HG02759 (cell line): ENCODE measurements around the gene DMD.
A peak's percentile ranks its signal among the peaks of the same experiment; 100 is the strongest.

ENCODE experiments used
- ATAC-seq: cut with Tn5 transposase; IDR thresholded peaks from one replicate; pipeline ENCODE4 v1.9.1; 2021; ENCODE audit warnings: mild to moderate bottlenecking, moderate library complexity; ENCODE audit not compliant: unreplicated experiment

DMD gene

DNA sequence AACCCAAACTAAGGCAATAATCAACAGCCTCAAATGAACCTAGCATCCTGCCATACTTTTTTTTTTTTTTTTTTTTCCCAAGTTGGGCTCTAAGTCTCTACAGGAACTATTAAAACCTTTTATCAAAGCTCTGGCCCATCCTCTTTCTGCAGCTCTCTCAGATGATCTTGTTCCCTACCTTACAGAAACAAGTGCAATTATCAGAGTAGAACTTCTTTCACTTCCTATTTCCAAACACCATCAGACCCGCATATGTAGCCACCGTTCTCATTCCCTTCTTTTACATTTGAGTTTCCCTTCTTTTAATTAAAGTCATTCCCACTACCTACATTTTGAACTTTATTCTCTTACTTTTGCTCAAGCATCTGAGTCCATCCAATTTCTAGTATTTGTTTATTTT is 690.6 kb downstream of the DMD start:
- no peak for ATAC-seq

DNA sequence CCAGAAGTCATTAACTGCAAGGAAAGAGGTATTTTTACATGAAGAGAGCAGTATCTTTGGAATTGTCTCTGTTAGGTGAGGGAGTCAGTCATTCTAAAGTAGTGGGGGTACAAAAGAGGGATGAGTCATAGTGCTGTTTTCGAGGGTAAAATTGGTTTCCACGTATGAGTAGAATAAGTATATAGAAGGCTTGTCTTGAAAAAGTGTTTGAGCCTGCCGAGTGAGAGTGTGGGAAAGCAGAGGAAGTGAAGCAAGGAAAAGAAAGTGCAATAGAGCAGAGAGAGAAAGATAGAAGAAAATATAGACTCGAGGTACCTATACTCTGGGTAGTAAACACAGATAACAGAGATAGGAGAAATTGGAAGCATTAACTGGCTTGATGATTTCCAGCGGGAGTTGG is 696.4 kb downstream of the DMD start:
- ATAC-seq: peak; percentile 97

DNA sequence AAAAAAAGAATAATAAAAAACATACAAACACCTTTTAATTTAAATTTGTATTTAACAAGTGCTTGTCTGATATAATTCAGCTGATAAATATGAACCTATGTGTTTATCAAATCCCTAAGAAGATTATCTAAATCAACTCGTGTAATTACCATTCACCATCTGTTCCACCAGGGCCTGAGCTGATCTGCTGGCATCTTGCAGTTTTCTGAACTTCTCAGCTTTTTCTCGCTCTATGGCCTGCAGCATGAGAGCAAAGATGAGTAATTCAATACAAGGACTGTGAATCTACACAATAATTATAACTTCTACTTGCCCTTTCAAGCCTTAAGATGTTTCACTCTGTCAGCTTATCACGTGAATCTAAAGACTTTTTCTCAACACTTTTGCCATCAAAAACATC is 709.7 kb downstream of the DMD start:
- ATAC-seq: no peak

DNA sequence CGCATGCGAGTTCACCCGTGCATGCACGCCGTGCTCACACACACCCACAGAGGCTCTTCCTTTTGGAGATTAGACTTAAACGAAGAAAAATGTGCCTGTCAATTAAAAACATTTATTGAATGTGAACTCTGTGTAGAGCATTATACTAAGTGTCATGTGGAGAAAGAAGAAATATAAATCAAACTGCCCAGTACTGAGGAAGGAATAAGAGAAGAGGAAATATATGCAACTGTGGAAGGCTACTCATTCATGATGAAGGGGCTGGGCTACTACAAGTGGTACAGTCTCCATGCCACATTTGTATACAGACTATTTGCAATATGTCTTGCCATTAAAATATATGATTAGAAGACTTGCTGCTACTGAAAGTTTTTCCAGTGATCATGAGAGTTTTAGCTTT is 714.7 kb downstream of the DMD start:
- ATAC-seq: no peak

DNA sequence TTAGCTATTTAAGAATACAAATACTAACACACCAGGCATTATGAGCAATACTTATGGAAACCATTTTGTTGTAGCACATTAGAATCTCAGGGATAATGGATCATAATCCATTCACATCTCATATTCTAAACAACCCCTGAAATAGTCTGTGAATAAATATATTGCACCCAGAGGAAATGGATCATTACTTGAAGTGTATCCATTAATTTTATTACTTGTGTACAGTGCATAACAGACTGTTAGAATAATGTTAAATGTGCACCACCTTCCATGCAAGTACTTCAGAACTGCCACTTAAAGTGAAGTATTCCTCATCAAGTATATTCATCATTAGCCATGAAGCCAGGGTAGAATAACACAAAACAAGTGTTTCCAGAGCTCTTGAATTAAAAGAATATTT is 715.5 kb downstream of the DMD start:
- no peak for ATAC-seq

DNA sequence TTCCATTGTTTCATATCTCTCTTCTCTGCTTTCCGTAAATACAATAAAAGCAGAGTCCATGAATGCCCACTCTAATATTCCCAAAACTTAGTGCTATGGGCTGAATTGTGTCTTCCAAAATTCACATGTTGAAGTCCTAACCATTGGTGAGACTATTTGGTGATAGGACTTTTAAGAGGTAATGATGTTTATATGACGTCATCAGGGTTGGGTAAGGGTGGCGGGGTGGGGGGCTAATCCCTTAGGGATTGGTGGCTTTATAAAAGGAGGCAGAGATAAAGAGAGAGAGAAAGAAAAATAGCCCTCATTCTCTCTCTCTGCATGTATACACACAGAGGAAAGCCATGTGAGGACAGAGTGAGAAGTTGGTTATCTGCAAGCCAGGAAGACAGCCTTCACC is 722.2 kb downstream of the DMD start:
- no peak for ATAC-seq

DNA sequence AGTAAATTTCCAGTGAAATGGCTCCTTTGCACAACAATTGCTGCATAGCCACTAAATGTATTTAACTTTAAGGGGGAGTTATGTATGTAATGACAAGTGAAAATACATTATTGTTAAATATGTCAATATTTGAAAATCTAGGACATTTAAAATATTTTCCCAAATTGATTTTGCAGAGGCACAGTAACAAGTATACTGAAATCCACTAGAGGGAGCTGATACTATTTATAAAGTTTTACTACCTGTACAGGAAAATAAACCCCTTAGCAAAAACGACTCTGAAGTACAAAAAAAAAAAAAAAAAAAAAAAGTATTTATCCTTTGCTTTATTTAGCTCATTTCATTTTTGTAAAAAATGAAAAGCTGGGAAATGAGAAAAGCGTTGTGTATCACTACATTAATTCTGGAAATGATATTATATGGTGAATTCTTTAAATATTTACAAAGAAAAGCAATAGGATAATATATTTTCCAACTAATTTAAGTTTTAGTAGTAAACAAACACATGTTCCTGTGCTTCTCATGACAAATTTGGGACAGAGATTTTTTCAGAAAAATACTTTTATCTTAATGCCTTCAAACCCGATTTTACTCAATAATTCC is 727.7 kb downstream of the DMD start:
- no peak for ATAC-seq

DNA sequence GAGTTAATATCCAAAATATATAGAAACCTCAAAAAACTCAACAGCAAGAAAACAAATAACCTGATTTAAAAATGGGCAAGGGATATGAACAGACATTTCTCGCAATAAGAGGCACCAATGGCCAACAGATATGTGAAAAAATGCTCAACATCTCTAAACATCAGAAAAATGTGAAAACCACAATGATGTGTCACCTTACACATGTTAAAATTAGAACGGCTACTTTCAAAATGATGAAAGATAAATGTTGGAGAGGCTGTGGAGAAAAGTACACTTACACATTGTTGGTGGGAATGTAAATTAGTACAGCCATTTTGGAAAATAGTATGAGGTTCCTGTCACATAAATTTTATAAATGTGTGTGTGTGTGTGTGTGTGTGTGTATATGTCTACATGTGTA is 731.3 kb downstream of the DMD start:
- no peak for ATAC-seq

DNA sequence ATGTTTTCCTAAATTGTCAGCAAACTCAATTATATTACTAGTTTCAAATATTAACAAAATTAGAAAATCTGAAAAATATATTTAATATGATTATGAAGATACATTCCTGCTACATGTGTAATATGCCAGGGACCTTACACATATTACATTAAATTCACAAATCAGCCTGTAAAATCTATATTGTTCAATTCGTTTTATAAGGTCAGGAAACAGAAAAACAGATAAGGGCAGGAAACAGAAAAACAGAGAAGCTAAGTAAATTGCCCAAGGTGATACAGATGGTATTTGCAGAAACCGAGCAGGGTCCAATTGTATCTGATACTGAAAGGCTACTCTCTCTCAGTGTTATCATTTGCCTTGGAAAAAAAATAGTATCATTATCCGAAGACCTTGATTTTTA is 739.0 kb downstream of the DMD start:
- ATAC-seq: no peak

DNA sequence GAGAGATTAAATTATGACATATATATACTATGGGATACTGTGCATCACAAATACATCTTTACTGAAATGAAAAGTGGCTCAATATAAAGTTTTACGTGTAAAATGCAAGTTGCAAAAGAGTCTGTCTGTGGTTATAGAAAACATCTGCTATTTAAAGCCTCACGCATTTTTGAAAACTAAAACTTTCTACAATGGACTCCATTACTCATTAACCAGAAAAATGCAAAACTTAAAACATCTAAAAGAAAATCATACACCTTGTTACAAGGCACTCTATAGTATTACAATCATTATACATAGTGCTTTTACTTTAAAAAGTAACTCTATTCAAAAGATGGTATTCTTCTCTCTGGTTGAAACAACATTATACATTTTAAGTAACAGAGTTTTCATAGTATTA is 755.6 kb downstream of the DMD start:
- no peak for ATAC-seq

DNA sequence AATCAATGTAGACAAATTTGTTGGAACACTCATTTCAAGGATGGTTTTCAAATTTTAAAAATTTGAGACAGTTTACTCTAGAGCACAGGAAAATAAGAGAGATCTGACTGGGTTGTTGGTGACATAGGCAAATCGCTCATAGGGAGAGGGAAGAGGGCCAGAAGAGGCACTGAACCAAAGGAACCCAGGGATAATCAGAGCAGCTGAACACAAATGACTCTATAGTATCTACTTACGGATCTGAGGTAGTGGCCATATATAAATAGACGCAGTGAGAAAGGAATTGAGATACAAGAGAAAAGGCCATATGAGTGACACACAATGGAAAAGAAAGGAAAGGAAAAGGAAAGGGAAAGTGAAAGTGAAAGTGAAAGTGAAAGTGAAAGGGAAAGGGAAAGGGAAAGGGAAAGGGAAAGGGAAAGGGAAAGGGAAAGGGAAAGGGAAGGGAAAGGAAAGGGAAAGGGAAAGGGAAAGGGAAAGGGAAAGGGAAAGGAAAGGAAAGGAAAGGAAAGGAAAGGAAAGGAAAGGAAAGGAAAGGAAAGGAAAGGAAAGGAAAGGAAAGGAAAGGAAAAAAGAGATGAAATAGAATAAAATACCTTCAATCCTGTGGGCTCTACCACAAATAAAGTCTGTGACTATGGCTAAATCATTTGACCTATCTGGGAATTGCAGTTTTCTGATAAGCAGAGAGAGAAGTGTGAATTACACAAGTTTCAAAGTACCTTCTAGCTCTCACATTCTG is 759.2 kb downstream of the DMD start:
- no peak for ATAC-seq

DNA sequence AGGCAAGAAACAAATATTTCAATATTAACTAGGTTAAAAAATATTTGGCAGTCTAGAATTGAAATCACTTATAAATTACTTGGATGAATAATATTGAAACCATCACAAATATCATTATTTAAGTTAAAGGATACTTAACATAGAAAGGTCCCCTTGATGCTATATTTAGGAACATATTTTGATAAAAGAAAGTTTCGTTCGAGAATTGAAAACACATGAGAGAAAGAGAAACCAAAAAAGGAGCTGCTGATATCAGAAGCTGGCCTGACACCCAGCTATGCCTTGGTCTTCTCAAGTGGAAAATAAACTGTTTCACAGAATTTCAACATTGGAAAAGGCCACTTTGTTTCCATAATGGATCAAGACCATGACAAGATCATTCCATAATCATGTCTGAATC is 762.4 kb downstream of the DMD start:
- peak; percentile 58 for ATAC-seq

DNA sequence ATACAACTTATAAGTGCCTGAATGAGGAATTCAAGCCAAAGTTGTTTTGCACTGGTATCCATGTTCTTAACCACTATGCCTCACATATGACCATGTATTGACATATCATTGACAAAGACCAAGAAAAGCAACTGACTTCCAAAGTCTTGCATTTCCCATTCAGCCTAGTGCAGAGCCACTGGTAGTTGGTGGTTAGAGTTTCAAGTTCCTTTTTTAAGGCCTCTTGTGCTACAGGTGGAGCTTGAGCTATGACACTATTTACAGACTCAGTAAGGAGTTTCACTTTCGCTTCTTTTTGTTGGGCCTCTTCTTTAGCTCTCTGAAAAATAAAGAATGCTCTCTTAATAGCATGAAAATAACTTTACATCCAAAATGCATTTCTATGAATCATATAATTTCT is 763.0 kb downstream of the DMD start:
- ATAC-seq: peak; percentile 98

DNA sequence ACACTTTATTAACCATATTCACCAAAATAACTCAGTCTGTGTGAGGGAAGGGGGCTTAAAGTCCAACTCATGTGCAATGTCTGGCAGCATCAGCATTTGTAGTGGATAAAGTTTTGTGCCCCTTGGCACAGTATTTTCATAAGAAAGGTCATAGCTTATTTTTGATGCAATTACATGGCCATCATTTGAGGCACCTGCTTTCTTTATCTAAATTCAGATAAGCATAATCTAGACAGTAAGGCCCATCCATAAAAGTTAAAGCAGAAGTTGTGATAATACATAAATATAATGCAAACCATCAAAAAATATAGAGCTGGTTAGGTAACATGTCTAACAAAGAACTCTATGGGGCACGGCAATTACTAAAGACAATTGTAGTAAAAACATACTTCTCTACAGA is 763.7 kb downstream of the DMD start:
- no peak for ATAC-seq

DNA sequence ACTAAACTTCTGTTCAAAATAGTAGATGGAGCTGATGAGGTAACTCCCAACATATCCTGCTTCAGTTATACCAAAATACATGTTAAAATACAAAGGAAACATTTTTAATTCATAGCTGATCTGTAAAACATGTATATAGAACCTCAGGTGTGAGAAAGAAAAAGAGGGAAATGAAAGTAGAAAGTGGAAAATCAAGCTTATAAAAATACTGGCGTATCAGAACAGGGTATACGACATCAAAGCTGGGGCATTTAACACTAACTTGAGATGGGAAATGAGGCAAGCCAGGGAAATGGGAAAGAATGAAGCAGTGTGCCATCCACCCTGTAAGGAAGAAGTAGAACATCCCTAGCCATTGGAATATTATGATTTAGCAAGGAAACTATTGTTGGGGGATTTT is 767.5 kb downstream of the DMD start:
- no peak for ATAC-seq

DNA sequence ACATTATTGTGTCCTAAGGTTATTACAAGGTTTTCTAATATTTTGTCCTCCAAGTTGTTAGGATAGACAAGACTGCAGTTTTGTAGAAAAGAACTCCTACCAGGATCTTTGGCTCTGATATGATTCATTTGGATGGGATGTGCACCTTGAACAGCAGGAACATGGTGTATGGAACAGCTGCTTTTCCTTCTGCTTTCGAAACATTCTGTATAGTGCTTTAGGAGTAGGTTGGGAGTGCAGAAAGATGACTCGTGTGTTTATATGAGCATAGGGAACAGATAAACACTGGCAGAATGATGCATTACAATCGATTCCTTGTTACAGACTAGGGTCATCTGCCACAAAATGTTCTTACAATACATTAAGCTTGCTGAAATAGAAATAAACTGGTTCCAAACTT is 790.1 kb downstream of the DMD start:
- ATAC-seq: no peak

DNA sequence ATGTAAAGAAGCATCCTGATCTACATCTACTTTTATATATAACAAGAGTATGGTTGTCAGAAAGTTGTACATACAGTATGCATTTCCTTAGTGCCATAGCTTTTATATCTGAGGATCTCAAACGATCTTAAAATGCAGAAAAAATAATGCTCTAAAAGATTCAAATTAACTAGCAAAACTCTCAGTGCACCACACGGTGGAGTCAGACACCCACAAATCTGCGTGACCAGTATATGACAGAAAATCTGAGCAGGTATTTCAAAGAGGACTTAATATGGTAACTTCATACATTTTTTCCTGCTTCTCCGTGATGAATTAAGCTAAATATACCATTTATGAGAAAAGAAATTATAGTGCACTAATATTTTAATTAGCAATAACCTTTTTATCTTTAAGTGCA is 803.0 kb downstream of the DMD start:
- ATAC-seq: peak; percentile 56

DNA sequence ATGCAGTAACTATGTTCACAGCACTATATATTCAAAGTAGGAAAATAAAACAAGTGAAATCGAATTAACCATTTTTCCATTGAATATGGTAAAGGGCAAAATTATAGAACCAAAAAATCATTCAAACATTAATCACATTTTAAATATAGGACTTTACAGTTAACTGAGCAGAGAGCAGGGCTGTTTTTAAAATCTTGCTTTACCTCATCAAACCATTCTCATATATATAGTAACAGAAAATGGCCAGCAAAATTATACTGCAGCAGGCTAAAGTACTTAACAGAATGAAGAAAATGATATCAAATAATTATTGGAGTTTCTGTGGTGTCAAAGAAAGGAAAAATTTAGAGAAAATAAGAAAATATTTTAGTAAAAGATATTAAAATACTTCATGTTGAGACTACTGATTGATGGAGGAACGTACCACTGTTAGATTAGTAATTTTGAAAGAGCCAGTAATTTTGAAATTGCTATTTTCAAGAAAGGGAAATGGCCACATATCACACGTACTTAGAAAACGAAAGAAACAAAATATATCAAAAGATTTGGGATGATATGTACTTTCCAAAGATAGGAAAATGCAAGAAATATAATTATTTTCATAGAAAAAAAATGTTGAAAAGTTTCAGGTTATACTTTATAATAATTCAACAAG is 813.7 kb downstream of the DMD start:
- no peak for ATAC-seq

DNA sequence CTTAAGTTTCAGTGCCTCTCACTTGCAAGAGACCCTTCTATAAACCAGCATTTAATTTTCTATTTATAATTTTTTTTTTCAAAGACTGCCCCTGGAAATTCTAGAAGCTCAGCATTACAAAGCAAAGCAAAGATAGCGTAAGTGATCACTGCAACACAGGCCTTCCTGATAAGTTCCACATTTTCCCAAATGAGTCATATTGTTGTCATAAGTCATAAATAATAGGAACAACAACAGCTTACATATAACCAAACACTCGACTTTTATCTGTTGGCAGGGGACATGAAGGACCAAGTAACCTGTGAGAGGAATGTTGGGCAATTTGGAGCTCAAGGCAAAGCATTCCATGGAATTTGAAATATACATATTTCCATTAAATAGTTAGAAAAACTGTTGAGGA is 815.5 kb downstream of the DMD start:
- no peak for ATAC-seq

DNA sequence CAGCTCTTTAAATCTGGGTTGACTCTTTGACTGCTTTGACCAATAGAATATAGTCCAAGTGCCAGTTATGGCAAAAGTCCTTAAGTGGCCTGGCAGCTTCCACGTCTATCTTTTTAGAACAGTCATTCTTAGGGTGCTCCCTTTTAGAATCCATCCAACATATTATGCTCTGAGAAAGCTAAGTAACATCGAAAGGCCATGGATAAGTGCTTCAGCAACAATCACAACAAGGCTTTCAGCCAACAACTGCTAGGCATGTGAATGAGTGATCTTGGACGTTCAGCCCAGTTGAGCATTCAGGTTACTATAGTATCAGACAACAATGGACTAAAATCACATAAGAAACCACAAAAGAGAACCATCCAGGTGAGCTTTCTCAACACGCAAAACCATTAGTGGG is 818.7 kb downstream of the DMD start:
- ATAC-seq: no peak

DNA sequence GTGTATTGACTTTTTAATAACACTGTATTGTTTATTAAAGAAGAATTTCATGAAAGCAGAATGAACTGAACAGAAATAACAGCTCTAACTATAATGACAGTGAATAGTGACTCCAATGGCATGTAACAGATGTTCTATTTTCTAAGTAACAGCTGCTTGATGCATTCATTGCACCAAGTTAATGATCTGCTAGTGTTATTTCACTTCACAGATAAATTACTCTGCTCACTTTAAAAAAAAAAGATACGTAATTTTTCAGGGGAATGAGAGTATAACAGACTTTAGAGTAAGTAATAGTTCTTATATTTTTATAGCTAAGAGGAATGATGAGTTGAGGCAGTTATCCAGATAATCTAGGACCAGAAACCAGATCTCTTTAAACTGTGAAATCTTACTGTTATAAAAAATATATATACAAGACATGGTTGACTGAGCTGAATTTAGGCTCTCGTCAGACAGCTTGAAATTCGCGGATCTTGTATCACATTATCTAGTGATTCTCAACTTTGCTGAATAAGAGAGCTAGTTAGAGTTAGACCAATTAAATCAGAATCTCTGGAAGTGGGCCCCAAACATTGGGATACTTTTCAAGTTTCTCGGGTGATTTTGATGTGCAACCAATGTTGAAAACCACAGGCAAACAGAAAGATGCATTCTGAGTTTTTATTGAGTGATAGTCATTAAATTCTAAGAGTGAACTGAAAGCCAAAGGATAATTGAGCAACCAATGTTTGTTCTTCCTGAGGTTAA is 840.7 kb downstream of the DMD start:
- ATAC-seq: no peak
